WTC11 (cell line): Measurements from ENCODE around the gene GALE. TPM values are rescaled to one million over a fixed set of nuclear protein-coding genes. Genes with fewer than 3 reads are reported as not detected.

ENCODE experiments used
- ATAC-seq: fragments of 200-7000 bp; cut with Tn5 transposase; 2 replicates; pipeline ENCODE4 v1.10.0; 2021; ENCODE audit warnings: mild to moderate bottlenecking, moderate library complexity
- CTCF ChIA-PET: fragments of 300-600 bp; sonication (Branson Sonifier 250); formaldehyde crosslinking; loops from one replicate; lab custom pipeline; 2021; ENCODE audit warnings: antibody characterized with exemption; lab: Charles Lee
- POLR2A ChIA-PET: fragments of 350-600 bp; sonication (Branson Sonifier 250); formaldehyde crosslinking; loops from one replicate; lab custom pipeline; 2021; ENCODE audit warnings: antibody characterized with exemption; lab: Charles Lee
- DNase-seq: peaks from one replicate; pipeline ENCODE4 v3.0.0; 2021; ENCODE audit warnings: low spot score
- H3K27ac Mint-ChIP-seq: 2 replicates; pipeline ENCODE4 v1.8.0; 2021; ENCODE audit warnings: mixed read lengths
- H3K27me3 Mint-ChIP-seq: 2 replicates; pipeline ENCODE4 v1.8.0; 2021; ENCODE audit warnings: low read depth, mild to moderate bottlenecking, moderate library complexity, mixed read lengths
- H3K36me3 Mint-ChIP-seq: 2 replicates; pipeline ENCODE4 v1.8.0; 2021; ENCODE audit warnings: mixed read lengths
- H3K4me1 Mint-ChIP-seq: 2 replicates; pipeline ENCODE4 v1.8.0; 2022; ENCODE audit warnings: mixed read lengths
- H3K4me3 Mint-ChIP-seq: 2 replicates; pipeline ENCODE4 v1.8.0; 2021; ENCODE audit warnings: mild to moderate bottlenecking, moderate library complexity, mixed read lengths
- H3K9me3 Mint-ChIP-seq: 2 replicates; pipeline ENCODE4 v1.8.0; 2021; ENCODE audit warnings: mixed read lengths
- AR ChIP-seq: fragments of 250-450 bp; sonication (Bioruptor Pico); IDR thresholded peaks from 2 replicates; pipeline ENCODE4 v1.9.0; 2021; ENCODE audit warnings: mild to moderate bottlenecking
- ATF3 ChIP-seq: sonication (generic); formaldehyde crosslinking; conservative IDR thresholded peaks from 2 replicates; pipeline ENCODE4 v1.8.1; 2022; ENCODE audit warnings: mild to moderate bottlenecking, missing genetic modification reagents
- CBFB ChIP-seq: sonication (generic); formaldehyde crosslinking; IDR thresholded peaks from 2 replicates; pipeline ENCODE4 v1.8.1; 2022; ENCODE audit warnings: mild to moderate bottlenecking, low read depth, missing genetic modification reagents
- CDX4 ChIP-seq: fragments of 250-450 bp; sonication (Bioruptor Pico); IDR thresholded peaks from 2 replicates; pipeline ENCODE4 v1.9.0; 2021; ENCODE audit warnings: moderate library complexity, mild to moderate bottlenecking, inconsistent platforms, borderline replicate concordance
- E2F1 ChIP-seq: sonication (generic); formaldehyde crosslinking; IDR thresholded peaks from 2 replicates; pipeline ENCODE4 v1.8.0; 2022; ENCODE audit warnings: mild to moderate bottlenecking, missing genetic modification reagents
- GRHL2 ChIP-seq: fragments of 250-450 bp; sonication (Bioruptor Pico); IDR thresholded peaks from 2 replicates; pipeline ENCODE4 v1.8.0; 2022; ENCODE audit warnings: mild to moderate bottlenecking, moderate library complexity; ENCODE audit not compliant: insufficient replicate concordance, severe bottlenecking
- MYBL2 ChIP-seq: sonication (generic); formaldehyde crosslinking; IDR thresholded peaks from 2 replicates; pipeline ENCODE4 v1.8.1; 2023; ENCODE audit warnings: mild to moderate bottlenecking, moderate library complexity, missing genetic modification reagents
- NR2C2 ChIP-seq: sonication (generic); formaldehyde crosslinking; IDR thresholded peaks from 2 replicates; pipeline ENCODE4 v1.8.0; 2022; ENCODE audit warnings: mild to moderate bottlenecking, missing genetic modification reagents
- RORB ChIP-seq: fragments of 250-450 bp; sonication (Bioruptor Pico); IDR thresholded peaks from 2 replicates; pipeline ENCODE4 v1.9.0; 2021; ENCODE audit warnings: mild to moderate bottlenecking
- TEAD1 ChIP-seq: sonication (generic); formaldehyde crosslinking; IDR thresholded peaks from 2 replicates; pipeline ENCODE4 v1.8.0; 2022; ENCODE audit warnings: mild to moderate bottlenecking, missing genetic modification reagents
- ZNF425 ChIP-seq: fragments of 250-450 bp; sonication (Bioruptor Pico); conservative IDR thresholded peaks from 2 replicates; pipeline ENCODE4 v1.9.0; 2021; ENCODE audit warnings: mild to moderate bottlenecking
- ZNF512 ChIP-seq: sonication (generic); formaldehyde crosslinking; IDR thresholded peaks from 2 replicates; pipeline ENCODE4 v1.8.1; 2022; ENCODE audit warnings: missing genetic modification reagents, borderline replicate concordance
- ZNF532 ChIP-seq: fragments of 250-450 bp; sonication (Bioruptor Pico); IDR thresholded peaks from 2 replicates; pipeline ENCODE4 v1.9.0; 2021; ENCODE audit warnings: mild to moderate bottlenecking, borderline replicate concordance
- ZNF671 ChIP-seq: fragments of 250-450 bp; sonication (Bioruptor Pico); IDR thresholded peaks from 2 replicates; pipeline ENCODE4 v1.8.0; 2021; ENCODE audit warnings: mild to moderate bottlenecking
- total RNA-seq: library from RNA; stranded (reverse); gene quantifications from 3 replicates; pipeline ENCODE4 v1.2.3, GENCODE V29; 2021

Gene GALE
- total RNA-seq, 1 experiment from 2014 or later, result 30.3 TPM

- TF ChIP-seq ZNF532 (no peak), MYBL2 (CRISPR knock-in tag) (no peak), ATF3 (CRISPR knock-in tag) (no peak), ZNF425 (CRISPR knock-in tag) (no peak), GRHL2 (CRISPR knock-in tag) (no peak)
Measured at GRCh38 chr1:23793861-23794731, 6.5 kb downstream of the GALE start (continued).

- DNase-seq (no peak), ATAC-seq (no peak)
- H3K4me1 Mint-ChIP-seq, result peaks cover 15% of the 10 kb centered on the region
- H3K9me3 Mint-ChIP-seq, result no peaks in the 10 kb centered on the region
- peaks cover 12% of the 10 kb centered on the region for H3K36me3 Mint-ChIP-seq
- CTCF ChIA-PET, result interaction anchor here (0.8 to 2.2 kb wide), 4 partner anchors 15 to 23 kb away, joined by 3 to 8 read pairs (median 4); partner anchors contain the start of gene PITHD1
- POLR2A ChIA-PET, result no interaction called here
- H3K4me3 Mint-ChIP-seq, result no peak overlapping the region; the same call in 1 of the 2 replicates
- H3K27ac Mint-ChIP-seq, result no peak overlapping the region; the same call in 1 of the 2 replicates
- no peaks in the 10 kb centered on the region for H3K27me3 Mint-ChIP-seq
- TF ChIP-seq NR2C2 (CRISPR knock-in tag) (no peak), TEAD1 (no peak), CDX4 (no peak), RORB (CRISPR knock-in tag) (no peak), E2F1 (no peak), ZNF671 (CRISPR knock-in tag) (no peak), ZNF532 (no peak), AR (CRISPR knock-in tag) (no peak), CBFB (CRISPR knock-in tag) (no peak), ZNF512 (CRISPR knock-in tag) (no peak)
Measured at GRCh38 chr1:23793018-23793781, 7.4 kb downstream of the GALE start.
